ENCODE data around the gene NFATC2IP.
"Not testable (repeated sequence)": the region's sequence is repeated elsewhere in the genome, so short reads cannot be mapped to it uniquely, and the experiment has no call there.

NFATC2IP gene

GRCh38 chr16:28975158-28975599 is 24.4 kb downstream of the NFATC2IP start:
- no peak for DNase-seq

- no peak for DNase-seq
Observed at GRCh38 chr16:28977703-28978662, 27.2 kb downstream of the NFATC2IP start.

GRCh38 chr16:28980330-28980729 is 29.6 kb downstream of the NFATC2IP start:
- DNase-seq: not testable (repeated sequence)

- DNase-seq: no peak
Observed at GRCh38 chr16:28980929-28981328, 30.2 kb downstream of the NFATC2IP start.

GRCh38 chr16:28981517-28981916 is 30.8 kb downstream of the NFATC2IP start:
- DNase-seq: peak; percentile 68

GRCh38 chr16:28982418-28982817 is 31.7 kb downstream of the NFATC2IP start:
- no peak for DNase-seq

GRCh38 chr16:28982949-28983348 is 32.2 kb downstream of the NFATC2IP start:
- no peak for DNase-seq

- peak; percentile 87 for DNase-seq
Observed at GRCh38 chr16:28983644-28984043, 32.9 kb downstream of the NFATC2IP start.

GRCh38 chr16:28984091-28984490 is 33.4 kb downstream of the NFATC2IP start:
- no peak for DNase-seq

- DNase-seq: peak; percentile 78
Observed at GRCh38 chr16:28984619-28985135, 33.9 kb downstream of the NFATC2IP start, which contains the start of gene LAT. Gene LAT (plus strand): TSS chr16:28985052. CDS start chr16:28985418, 366 bp downstream.

- no peak for DNase-seq
Observed at GRCh38 chr16:28985211-28986041, 34.7 kb downstream of the NFATC2IP start.

- no peak for DNase-seq
Observed at GRCh38 chr16:28986046-28986445, 35.3 kb downstream of the NFATC2IP start.

GRCh38 chr16:28986492-28986891 is 35.8 kb downstream of the NFATC2IP start:
- no peak for DNase-seq

GRCh38 chr16:28987170-28987853 is 36.6 kb downstream of the NFATC2IP start:
- no peak for DNase-seq

GRCh38 chr16:28989363-28989762 is 38.6 kb downstream of the NFATC2IP start:
- DNase-seq: no peak

- DNase-seq: no peak
Observed at GRCh38 chr16:28990375-28991040, 39.8 kb downstream of the NFATC2IP start.

GRCh38 chr16:28991687-28992086 is 41.0 kb downstream of the NFATC2IP start:
- no peak for DNase-seq

GRCh38 chr16:28992496-28992895 is 41.8 kb downstream of the NFATC2IP start:
- DNase-seq: no peak

GRCh38 chr16:28998837-28999236 is 48.1 kb downstream of the NFATC2IP start:
- no peak for DNase-seq

GRCh38 chr16:28999577-28999976 is 48.8 kb downstream of the NFATC2IP start:
- DNase-seq: peak; percentile 24

GRCh38 chr16:29000019-29000418 is 49.3 kb downstream of the NFATC2IP start:
- no peak for DNase-seq

All from MV-4-11 (cell line).